ENCODE data around the gene ARNT2.

ARNT2 gene

GRCh38 chr15:80411788-80412288 is 7.7 kb downstream of the ARNT2 start:
- no peak for DNase-seq (ENCODE audit: low read depth)

- DNase-seq (ENCODE audit: low read depth) = no peak
These were observed 10.6 kb downstream of the ARNT2 start for GRCh38 chr15:80414546-80415357.

- no peak for DNase-seq (ENCODE audit: low read depth)
These were observed 11.1 kb downstream of the ARNT2 start for GRCh38 chr15:80415358-80415670.

- DNase-seq (ENCODE audit: low read depth) = no peak
These were observed 12.5 kb downstream of the ARNT2 start for GRCh38 chr15:80416702-80417101.

GRCh38 chr15:80418892-80419537 is 14.8 kb downstream of the ARNT2 start:
- DNase-seq (ENCODE audit: low read depth) = no peak

GRCh38 chr15:80419546-80419945 is 15.4 kb downstream of the ARNT2 start:
- DNase-seq (ENCODE audit: low read depth) = no peak

- DNase-seq (ENCODE audit: low read depth) = no peak
These were observed 16.5 kb downstream of the ARNT2 start for GRCh38 chr15:80420658-80421057.

GRCh38 chr15:80423215-80423614 is 19.0 kb downstream of the ARNT2 start:
- DNase-seq (ENCODE audit: low read depth) = no peak

GRCh38 chr15:80424381-80424780 is 20.2 kb downstream of the ARNT2 start:
- DNase-seq (ENCODE audit: low read depth) = no peak

- no peak for DNase-seq (ENCODE audit: low read depth)
These were observed 22.1 kb downstream of the ARNT2 start for GRCh38 chr15:80426316-80426715.

- no peak for DNase-seq (ENCODE audit: low read depth)
These were observed 25.8 kb downstream of the ARNT2 start for GRCh38 chr15:80429964-80430363.

GRCh38 chr15:80431635-80432344 is 27.6 kb downstream of the ARNT2 start:
- DNase-seq (ENCODE audit: low read depth) = no peak

GRCh38 chr15:80432345-80432702 is 28.1 kb downstream of the ARNT2 start:
- no peak for DNase-seq (ENCODE audit: low read depth)

GRCh38 chr15:80433836-80434235 is 29.7 kb downstream of the ARNT2 start:
- DNase-seq (ENCODE audit: low read depth) = no peak

GRCh38 chr15:80434926-80435720 is 30.9 kb downstream of the ARNT2 start:
- DNase-seq (ENCODE audit: low read depth) = no peak

- no peak for DNase-seq (ENCODE audit: low read depth)
These were observed 32.5 kb downstream of the ARNT2 start for GRCh38 chr15:80436511-80437307.

GRCh38 chr15:80437334-80437891 is 33.2 kb downstream of the ARNT2 start:
- DNase-seq (ENCODE audit: low read depth) = no peak

GRCh38 chr15:80439140-80439539 is 35.0 kb downstream of the ARNT2 start:
- no peak for DNase-seq (ENCODE audit: low read depth)

GRCh38 chr15:80440024-80440423 is 35.8 kb downstream of the ARNT2 start:
- no peak for DNase-seq (ENCODE audit: low read depth)

GRCh38 chr15:80441041-80441440 is 36.9 kb downstream of the ARNT2 start:
- DNase-seq (ENCODE audit: low read depth) = no peak

- DNase-seq (ENCODE audit: low read depth) = no peak
These were observed 37.5 kb downstream of the ARNT2 start for GRCh38 chr15:80441714-80442113.

Data from activated T-helper 1 cell treated with Interleukin-2 at 50 U/mL for 16 hours (primary cell).